HepG2 (cell line): ENCODE data around the gene RPS6KB2. TPM values are rescaled to one million over a fixed set of nuclear protein-coding genes. Genes with fewer than 3 reads are reported as not detected.
A peak's percentile ranks its signal among the peaks of the same experiment; 100 is the strongest.

Experiments used
- CSRNP2 ChIP-seq: sonication (generic); formaldehyde crosslinking; conservative IDR thresholded peaks from 2 replicates; pipeline ENCODE4 v1.8.0; 2022; ENCODE audit warnings: low read depth, missing genetic modification reagents
- DRAP1 ChIP-seq: IDR thresholded peaks from 2 replicates; pipeline ENCODE4 v1.6.1; 2016; ENCODE audit warnings: missing genetic modification reagents, missing compliant biosample characterization
- GABPA ChIP-seq, 2 experiments: IDR thresholded peaks; 2 replicates each; pipeline ENCODE4 v1.6.1; 2011 to 2016; ENCODE audit warnings: low read depth in 2 of 2, low read length in 1 of 2, missing biosample characterization in 1 of 2, missing genetic modification characterization in 1 of 2
- HNF4G ChIP-seq, 2 experiments: sonication (generic) in 1 of 2; formaldehyde crosslinking in 1 of 2; IDR thresholded peaks; 2 replicates each; pipeline versions ENCODE4 v1.4.0 to v1.6.1; 2011 to 2020; ENCODE audit warnings: borderline replicate concordance in 2 of 2, low read depth in 2 of 2, mild to moderate bottlenecking in 2 of 2, low read length in 1 of 2, missing genetic modification reagents in 1 of 2, moderate library complexity in 1 of 2
- IRF9 ChIP-seq: sonication (generic); formaldehyde crosslinking; IDR thresholded peaks from 2 replicates; pipeline ENCODE4 v1.8.0; 2022; ENCODE audit warnings: missing genetic modification reagents, mild to moderate bottlenecking, borderline replicate concordance
- ISX ChIP-seq: sonication (generic); formaldehyde crosslinking; conservative IDR thresholded peaks from 2 replicates; pipeline ENCODE4 v1.5.0; 2020; ENCODE audit warnings: missing genetic modification reagents
- KLF11 ChIP-seq: IDR thresholded peaks from 2 replicates; pipeline ENCODE4 v1.6.1; 2016; ENCODE audit warnings: missing compliant biosample characterization
- NR2F6 ChIP-seq, 2 experiments: IDR thresholded peaks; 2 replicates each; pipeline ENCODE4 v1.6.1; 2016; ENCODE audit warnings: antibody characterized with exemption in 1 of 2, mild to moderate bottlenecking in 1 of 2
- PHF8 ChIP-seq: sonication (generic); formaldehyde crosslinking; IDR thresholded peaks from 2 replicates; pipeline ENCODE4 v1.5.0; 2020; ENCODE audit warnings: missing genetic modification reagents
- POLR2G ChIP-seq: fragments of 200-400 bp; formaldehyde crosslinking; IDR thresholded peaks from 2 replicates; pipeline ENCODE4 v1.6.1; 2018; ENCODE audit warnings: mild to moderate bottlenecking, low read depth, low read length, moderate library complexity
- SP1 ChIP-seq, 2 experiments: fragments of 450-650 bp in 1 of 2; sonication (generic) in 1 of 2; formaldehyde crosslinking in 1 of 2; IDR thresholded peaks; 2 replicates each; pipeline versions ENCODE4 v1.4.0 to v1.6.1; 2016 to 2020; ENCODE audit warnings: missing genetic modification reagents in 1 of 2
- SRY ChIP-seq: sonication (generic); formaldehyde crosslinking; IDR thresholded peaks from 2 replicates; pipeline ENCODE4 v1.8.0; 2022; ENCODE audit warnings: mild to moderate bottlenecking, missing genetic modification reagents
- STAG1 ChIP-seq: sonication (generic); formaldehyde crosslinking; IDR thresholded peaks from 2 replicates; pipeline ENCODE4 v1.4.0; 2020; ENCODE audit warnings: missing genetic modification reagents
- TGIF2 ChIP-seq: IDR thresholded peaks from 2 replicates; pipeline ENCODE4 v1.6.1; 2016; ENCODE audit warnings: control low read depth, missing compliant biosample characterization
- THAP7 ChIP-seq: sonication (generic); formaldehyde crosslinking; IDR thresholded peaks from 2 replicates; pipeline ENCODE4 v1.8.1; 2023; ENCODE audit warnings: mild to moderate bottlenecking, missing genetic modification reagents
- YEATS4 ChIP-seq: sonication (generic); formaldehyde crosslinking; IDR thresholded peaks from 2 replicates; pipeline ENCODE4 v1.4.0; 2020; ENCODE audit warnings: missing genetic modification reagents, borderline replicate concordance
- ZNF256 ChIP-seq: sonication (generic); formaldehyde crosslinking; conservative IDR thresholded peaks from 2 replicates; pipeline ENCODE4 v1.4.0; 2020; ENCODE audit warnings: missing genetic modification reagents
- ZNF574 ChIP-seq: sonication (generic); formaldehyde crosslinking; IDR thresholded peaks from 2 replicates; pipeline ENCODE4 v1.4.0; 2020; ENCODE audit warnings: missing genetic modification reagents
- ZNF580 ChIP-seq: IDR thresholded peaks from 2 replicates; pipeline ENCODE4 v1.6.1; 2016; ENCODE audit warnings: low read depth, borderline replicate concordance
- ZNF652 ChIP-seq: IDR thresholded peaks from 2 replicates; pipeline ENCODE4 v1.6.1; 2016; ENCODE audit warnings: low read depth, borderline replicate concordance
- ZNF749 ChIP-seq: sonication (generic); formaldehyde crosslinking; IDR thresholded peaks from 2 replicates; pipeline ENCODE4 v1.8.0; 2022; ENCODE audit warnings: mild to moderate bottlenecking, missing genetic modification reagents, moderate library complexity, borderline replicate concordance
- polyA plus RNA-seq, 8 experiments: library from polyadenylated mRNA; depleted of rRNA in 3 of 8; stranded (reverse) in 7 of 8; unstranded in 1 of 8; fragments of >200 nt; fragmentation: Illumina TruSeq in 4 of 8; extraction: Trizol in 4 of 8; gene quantifications; 2 replicates each; pipeline versions ENCODE4 v1.2.1 to v1.2.3, GENCODE V29; 2011 to 2016; ENCODE audit warnings: low read depth in 4 of 8, missing spikeins in 1 of 8, mixed read lengths in 1 of 8; ENCODE audit not compliant: insufficient read depth in 1 of 8
- total RNA-seq, 5 experiments: library from RNA; depleted of rRNA; stranded (reverse); fragments of >200 nt; fragmentation: Illumina TruSeq; extraction: Trizol; gene quantifications; 2 replicates each; pipeline ENCODE4 v1.2.3, GENCODE V29; 2016; ENCODE audit warnings: low read depth in 1 of 5

The RPS6KB2 gene
- total and polyA plus RNA-seq, 2 of the 13 experiments (the other 11 are each of a cell fraction or from before 2014, with no cell fraction given), result 52.9 to 54.8 TPM

- TF ChIP-seq THAP7 (CRISPR knock-in tag) (0 out of 2 replicates have a peak, but pooled peaks have one; percentile 31), TGIF2 (CRISPR knock-in tag) (0 out of 2 replicates have a peak, but pooled peaks have one; percentile 22), POLR2G (peak; percentile 83), CSRNP2 (CRISPR knock-in tag) (no peak), YEATS4 (peak; percentile 69; the same call in 1 of the 2 replicates), ZNF574 (CRISPR knock-in tag) (peak; percentile 41; the same call in 1 of the 2 replicates), PHF8 (peak; percentile 65), NR2F6 (IDR thresholded peaks at IDR 0.05) (no peak), NR2F6 (CRISPR knock-in tag; IDR thresholded peaks at IDR 0.05) (no peak), GABPA (IDR thresholded peaks at IDR 0.05; ENCODE audit: low read depth, low read length) (peak; percentile 67), GABPA (CRISPR knock-in tag; IDR thresholded peaks at IDR 0.05; ENCODE audit: low read depth) (peak; percentile 55; the same call in 1 of the 2 replicates), SRY (CRISPR knock-in tag) (no peak; the same call in 1 of the 2 replicates), ZNF256 (CRISPR knock-in tag) (no peak), ZNF749 (CRISPR knock-in tag) (0 out of 2 replicates have a peak, but pooled peaks have one; percentile 64), ZNF580 (0 out of 2 replicates have a peak, but pooled peaks have one; percentile 4), ZNF652 (CRISPR knock-in tag) (0 out of 2 replicates have a peak, but pooled peaks have one; percentile 58), DRAP1 (CRISPR knock-in tag) (peak; percentile 59), SP1 (IDR thresholded peaks at IDR 0.05) (no peak), SP1 (CRISPR knock-in tag; IDR thresholded peaks at IDR 0.05) (peak; percentile 81), KLF11 (CRISPR knock-in tag) (0 out of 2 replicates have a peak, but pooled peaks have one; percentile 53), STAG1 (peak; percentile 46; the same call in 1 of the 2 replicates), IRF9 (CRISPR knock-in tag) (peak; percentile 15; the same call in 1 of the 2 replicates), HNF4G (IDR thresholded peaks at IDR 0.05; ENCODE audit: borderline replicate concordance, low read depth, low read length) (no peak), HNF4G (CRISPR knock-in tag; IDR thresholded peaks at IDR 0.05; ENCODE audit: borderline replicate concordance, low read depth) (peak; percentile 9; the same call in 1 of the 2 replicates), ISX (CRISPR knock-in tag) (no peak)
Observed at GRCh38 chr11:67401495-67402191, 26.7 kb upstream of the RPS6KB2 start, which contains the start of gene PPP1CA (continued).
